ENCODE measurements around the gene BCL7A.

- no peak for TF ChIP-seq CTCF (IDR thresholded peaks at IDR 0.05)
- TF ChIP-seq POLR2A (IDR thresholded peaks at IDR 0.05) = no peak
- TF ChIP-seq POLR2AphosphoS5 (IDR thresholded peaks at IDR 0.05) = no peak
Measured at GRCh38 chr12:122050706-122051105, 29.0 kb downstream of the BCL7A start.

All from stomach (tissue), 4 donors.